Lung (tissue), 16 donors: ENCODE results near the gene RSPH4A. TPM values are rescaled to one million over a fixed set of nuclear protein-coding genes. Genes with fewer than 3 reads are reported as not detected.

ENCODE experiments used
- ATAC-seq: fragments of 200-7000 bp; cut with Tn5 transposase; one replicate; pipeline ENCODE4 v1.9.1; 2020; ENCODE audit warnings: moderate number of reproducible peaks; ENCODE audit not compliant: insufficient read depth, low FRiP score
- DNase-seq, 3 donors: peaks; one replicate each; pipeline ENCODE4 v3.0.0-alpha.2; 2013 to 2017
- H3K27ac ChIP-seq, 2 donors: one replicate each; pipeline ENCODE4 v1.5.1; 2013; ENCODE audit warnings: mild to moderate bottlenecking in 2 of 2, moderate library complexity in 2 of 2, control low read depth in 1 of 2, inconsistent platforms in 1 of 2, low read depth in 1 of 2, low read length in 1 of 2
- H3K27me3 ChIP-seq, 3 donors: one replicate each; pipeline ENCODE4 v1.5.1; 2013; ENCODE audit warnings: low read length in 2 of 3; ENCODE audit not compliant: control insufficient read depth in 3 of 3, insufficient read depth in 3 of 3
- H3K36me3 ChIP-seq, 4 donors: one replicate each; pipeline ENCODE4 v1.5.1; 2013; ENCODE audit warnings: low read length in 4 of 4, mild to moderate bottlenecking in 1 of 4, moderate library complexity in 1 of 4; ENCODE audit not compliant: control insufficient read depth in 4 of 4, insufficient read depth in 4 of 4
- H3K4me1 ChIP-seq, 5 donors: one replicate each; pipeline ENCODE4 v1.5.1; 2013; ENCODE audit warnings: low read length in 5 of 5, mild to moderate bottlenecking in 2 of 5, moderate library complexity in 1 of 5; ENCODE audit not compliant: control insufficient read depth in 5 of 5, insufficient read depth in 5 of 5
- H3K4me3 ChIP-seq: one replicate; pipeline ENCODE4 v1.5.1; 2013; ENCODE audit warnings: mild to moderate bottlenecking, control low read depth, moderate library complexity
- H3K9ac ChIP-seq, 2 donors: one replicate each; pipeline ENCODE4 v1.5.1; 2013; ENCODE audit warnings: low read length in 2 of 2, control low read depth in 1 of 2; ENCODE audit not compliant: insufficient read depth in 1 of 2
- H3K9me3 ChIP-seq, 4 donors: one replicate each; pipeline ENCODE4 v1.5.1; 2013; ENCODE audit warnings: low read length in 3 of 4, mild to moderate bottlenecking in 1 of 4, moderate library complexity in 1 of 4; ENCODE audit not compliant: control insufficient read depth in 4 of 4, insufficient read depth in 3 of 4
- WGBS, 2 donors: extraction: QIAGEN DNeasy Blood & Tissue Kit; methylation state at CpG; one replicate each; pipeline ENCODE4 v1.1.7; 2013; 5-methylcytosine and 5-hydroxymethylcytosine counted together
- long read RNA-seq, 5 donors: transcript quantifications; one replicate each; lab custom pipeline, GENCODE V29; 2026
- polyA plus RNA-seq, 2 donors: library from polyadenylated mRNA; stranded (reverse); fragments of 200-250 nt; gene quantifications; one replicate each; pipeline ENCODE4 v1.2.1, GENCODE V29; 2013
- total RNA-seq, 2 donors: library from RNA; depleted of rRNA in 1 of 2; stranded (reverse); fragments of >200 nt in 1 of 2; gene quantifications; one replicate each; pipeline ENCODE4 v1.2.1, GENCODE V29; 2014 to 2021
- TF ChIP-seq, protein P1 (sequence below): IDR thresholded peaks from 2 replicates; pipeline ENCODE4 v1.5.1; 2012; ENCODE audit warnings: mild to moderate bottlenecking; ENCODE audit errors: control extremely low read depth, extremely low read depth
- donor health status: control.
- donor health status: control.
- donor health status: Bipolar disorder and iron deficiency.
- donor health status: healthy.
- donor health status: DM: yes; HTN: yes; CAD: no.

RSPH4A gene
- total RNA-seq (10 to 100 TPM; 20.6 to 46.1 TPM), polyA plus RNA-seq (1 to 10 TPM; 5.4 to 9.0 TPM)
- long read RNA-seq, donor 1, result 0 reads
- long read RNA-seq, donor 2, result 0 reads
- long read RNA-seq, donor 3, result 0 reads
- long read RNA-seq, donor 4, result 0 reads
- long read RNA-seq, donor 5, result 0 reads

GRCh38 chr6:116615937-116616736, at the start of gene RSPH4A:
RSPH4A (plus strand) TSS chr6:116616479; CDS start chr6:116616624, 145 bp downstream.
- Histone ChIP-seq H3K4me3 (peak within 1 kb of the TSS; percentile 56), H3K9ac (peak within 1 kb of the TSS; percentile 78 to 96), H3K27ac (peak within 1 kb of the TSS in 1 of 2 donors; percentile 73), H3K36me3 (no peaks in the 10 kb centered on the region), H3K9me3 (no peaks in the 10 kb centered on the region), H3K4me1 (peaks cover 0 to 7% (median 0%) of the 10 kb centered on the region in 5 donors), H3K27me3 (no peaks in the 10 kb centered on the region)
- WGBS, 2 donors, result 0% methylated on average over 29 of the region's 29 CpGs
- peak; percentile 98 for ATAC-seq
- DNase-seq, result peak; percentile 97 to 99 (median 99)
- TF ChIP-seq, protein P1, sequence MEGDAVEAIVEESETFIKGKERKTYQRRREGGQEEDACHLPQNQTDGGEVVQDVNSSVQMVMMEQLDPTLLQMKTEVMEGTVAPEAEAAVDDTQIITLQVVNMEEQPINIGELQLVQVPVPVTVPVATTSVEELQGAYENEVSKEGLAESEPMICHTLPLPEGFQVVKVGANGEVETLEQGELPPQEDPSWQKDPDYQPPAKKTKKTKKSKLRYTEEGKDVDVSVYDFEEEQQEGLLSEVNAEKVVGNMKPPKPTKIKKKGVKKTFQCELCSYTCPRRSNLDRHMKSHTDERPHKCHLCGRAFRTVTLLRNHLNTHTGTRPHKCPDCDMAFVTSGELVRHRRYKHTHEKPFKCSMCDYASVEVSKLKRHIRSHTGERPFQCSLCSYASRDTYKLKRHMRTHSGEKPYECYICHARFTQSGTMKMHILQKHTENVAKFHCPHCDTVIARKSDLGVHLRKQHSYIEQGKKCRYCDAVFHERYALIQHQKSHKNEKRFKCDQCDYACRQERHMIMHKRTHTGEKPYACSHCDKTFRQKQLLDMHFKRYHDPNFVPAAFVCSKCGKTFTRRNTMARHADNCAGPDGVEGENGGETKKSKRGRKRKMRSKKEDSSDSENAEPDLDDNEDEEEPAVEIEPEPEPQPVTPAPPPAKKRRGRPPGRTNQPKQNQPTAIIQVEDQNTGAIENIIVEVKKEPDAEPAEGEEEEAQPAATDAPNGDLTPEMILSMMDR, result no peak

DNA sequence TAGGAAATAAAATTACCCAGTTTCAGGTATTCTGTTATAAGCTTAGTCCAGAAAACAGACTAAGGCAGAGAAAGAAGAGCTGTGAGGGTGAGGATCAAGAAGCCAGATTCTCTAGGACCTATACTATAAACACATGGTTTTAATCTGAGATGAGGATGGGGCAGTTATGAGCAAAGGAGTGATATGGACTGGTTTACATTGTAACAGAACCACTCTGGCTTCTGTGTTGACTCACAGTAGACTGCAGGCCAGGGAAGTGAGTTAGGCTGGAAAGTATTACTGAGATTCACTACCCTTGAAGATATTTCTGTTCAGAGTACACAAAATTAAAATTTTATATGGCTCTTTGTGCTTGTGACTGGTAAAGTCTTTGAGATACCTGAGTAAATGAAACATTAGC, 48.2 kb upstream of the RSPH4A start:
- Histone ChIP-seq H3K9me3 (no peaks in the 10 kb centered on the region), H3K27me3 (no peaks in the 10 kb centered on the region), H3K36me3 (peaks cover 0 to 3% (median 0%) of the 10 kb centered on the region in 4 donors), H3K9ac (no peak overlapping the region), H3K4me1 (peaks cover 0 to 35% (median 5%) of the 10 kb centered on the region in 5 donors), H3K27ac (no peak overlapping the region), H3K4me3 (no peak overlapping the region)
- TF ChIP-seq, protein P1, result no peak
- ATAC-seq (no peak), DNase-seq (no peak)

DNA sequence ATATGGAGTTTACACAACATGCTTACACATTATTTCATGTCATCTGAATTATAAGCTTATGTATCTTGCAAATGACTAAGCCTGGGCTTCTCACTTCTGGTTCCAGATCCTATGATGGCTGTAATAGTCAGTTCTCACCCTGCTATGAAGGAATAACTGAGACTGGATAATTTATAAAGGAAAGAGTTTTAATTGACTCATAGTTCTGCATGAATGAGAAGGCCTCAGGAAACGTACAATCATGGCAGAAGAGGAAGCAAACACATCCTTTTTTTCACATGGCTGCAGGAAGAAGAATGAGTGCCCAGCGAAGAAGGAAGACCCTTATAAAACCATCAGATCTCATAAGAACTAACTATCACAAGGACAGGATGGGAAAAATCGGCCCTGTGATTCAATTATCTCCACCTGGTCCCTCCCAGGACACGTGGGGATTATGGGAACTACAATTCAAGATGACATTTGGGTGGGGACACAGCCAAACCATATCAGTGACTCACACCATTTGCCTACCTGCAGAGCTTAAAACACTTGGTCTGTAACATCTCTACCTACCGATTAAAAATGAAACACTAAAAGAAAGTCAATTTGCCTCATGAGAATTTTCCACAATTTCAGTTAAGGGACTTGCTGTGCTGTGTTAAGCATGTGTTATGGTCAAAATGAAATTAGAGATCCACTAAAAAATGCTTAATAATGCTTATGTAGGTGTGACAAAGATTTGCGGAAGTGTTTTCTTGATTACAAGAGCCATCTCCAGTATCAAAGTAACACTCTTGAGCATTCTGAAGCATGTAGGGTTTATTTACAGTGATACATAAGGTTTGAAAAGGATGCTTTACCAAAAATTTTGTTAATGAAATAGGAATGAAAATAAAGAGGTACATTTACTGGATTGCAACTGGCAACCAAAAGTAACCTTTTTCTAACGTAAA, 47.2 kb upstream of the RSPH4A start:
- Histone ChIP-seq H3K36me3 (peaks cover 0 to 3% (median 0%) of the 10 kb centered on the region in 4 donors), H3K4me3 (no peak overlapping the region), H3K27me3 (no peaks in the 10 kb centered on the region), H3K9me3 (no peaks in the 10 kb centered on the region), H3K4me1 (peaks cover 4 to 32% (median 8%) of the 10 kb centered on the region in 5 donors), H3K27ac (no peak overlapping the region), H3K9ac (no peak overlapping the region)
- DNase-seq (no peak), ATAC-seq (no peak)
- TF ChIP-seq, protein P1, result no peak
- whole genome bisulfite sequencing, 2 donors, result 51 to 64% methylated on average over 7 of the region's 7 CpGs
